NCI-H2196 (cell line): ENCODE measurements around the gene TRMU.
"Not testable (repeated sequence)": the region's sequence is repeated elsewhere in the genome, so short reads cannot be mapped to it uniquely, and the experiment has no call there.

Experiments used
- DNase-seq: peaks from one replicate; lab custom pipeline; 2025; ENCODE audit not compliant: unreplicated experiment; lab: John Stamatoyannopoulos, UW

The TRMU gene

GRCh38 chr22:46382524-46382923, 47.0 kb downstream of the TRMU start:
- DNase-seq = no peak

- DNase-seq = no peak
Observed at GRCh38 chr22:46386312-46386711, 50.8 kb downstream of the TRMU start.

GRCh38 chr22:46387748-46388147, 52.2 kb downstream of the TRMU start:
- DNase-seq = no peak

GRCh38 chr22:46388647-46389046, 53.1 kb downstream of the TRMU start:
- DNase-seq = no peak

- no peak for DNase-seq
Observed at GRCh38 chr22:46389081-46389480, 53.6 kb downstream of the TRMU start.

GRCh38 chr22:46390105-46390651, 54.7 kb downstream of the TRMU start:
- no peak for DNase-seq

- peak; percentile 74 for DNase-seq
Observed at GRCh38 chr22:46390652-46391301, 55.3 kb downstream of the TRMU start.

- no peak for DNase-seq
Observed at GRCh38 chr22:46391486-46392136, 56.1 kb downstream of the TRMU start.

- no peak for DNase-seq
Observed at GRCh38 chr22:46392137-46392844, 56.8 kb downstream of the TRMU start.

- DNase-seq = no peak
Observed at GRCh38 chr22:46393873-46394272, 58.4 kb downstream of the TRMU start.

- no peak for DNase-seq
Observed at GRCh38 chr22:46394622-46395021, 59.1 kb downstream of the TRMU start.

- no peak for DNase-seq
Observed at GRCh38 chr22:46395145-46395544, 59.6 kb downstream of the TRMU start.

- DNase-seq = not testable (repeated sequence)
Observed at GRCh38 chr22:46397049-46397448, 61.5 kb downstream of the TRMU start.

GRCh38 chr22:46397514-46397913, 62.0 kb downstream of the TRMU start:
- no peak for DNase-seq

- no peak for DNase-seq
Observed at GRCh38 chr22:46397951-46398350, 62.4 kb downstream of the TRMU start.

- no peak for DNase-seq
Observed at GRCh38 chr22:46399251-46400024, 63.9 kb downstream of the TRMU start.

GRCh38 chr22:46401370-46401769, 65.9 kb downstream of the TRMU start:
- DNase-seq = no peak

- no peak for DNase-seq
Observed at GRCh38 chr22:46402505-46402904, 67.0 kb downstream of the TRMU start.

GRCh38 chr22:46403880-46404279, 68.4 kb downstream of the TRMU start:
- DNase-seq = not testable (repeated sequence)

- no peak for DNase-seq
Observed at GRCh38 chr22:46405901-46406300, 70.4 kb downstream of the TRMU start.

GRCh38 chr22:46406349-46406748, 70.8 kb downstream of the TRMU start:
- no peak for DNase-seq
